Measurements from ENCODE around the gene MAP3K12. TPM values are rescaled to one million over a fixed set of nuclear protein-coding genes. Genes with fewer than 3 reads are reported as not detected.
"Not testable (repeated sequence)": the region's sequence is repeated elsewhere in the genome, so short reads cannot be mapped to it uniquely, and the experiment has no call there.

Gene MAP3K12
- total RNA-seq, 2 experiments from 2014 or later: 26.0 to 26.1 TPM

GRCh38 chr12:53456654-53457366, 42.4 kb downstream of the MAP3K12 start:
- H3K9me3 Mint-ChIP-seq: no peaks in the 10 kb centered on the region
- no peak overlapping the region for H3K4me3 Mint-ChIP-seq
- H3K36me3 Mint-ChIP-seq (ENCODE audit: low read depth): peaks cover 73% of the 10 kb centered on the region
- peaks cover 50% of the 10 kb centered on the region for H3K4me1 Mint-ChIP-seq
- ChIA-PET CTCF (interaction anchor here (1.2 to 1.4 kb wide), 2 partner anchors 8 to 135 kb away, joined by 3 to 4 read pairs; partner anchors contain the start of gene AAAS), POLR2A (interaction anchor here (1.0 kb wide), 1 partner anchor 14 kb away, joined by 3 read pairs; no protein-coding TSS in a partner anchor)
- H3K27me3 Mint-ChIP-seq: no peaks in the 10 kb centered on the region
- no peak for DNase-seq
- no peak overlapping the region for H3K27ac Mint-ChIP-seq

GRCh38 chr12:53454707-53455106, 44.6 kb downstream of the MAP3K12 start:
- no peaks in the 10 kb centered on the region for H3K27me3 Mint-ChIP-seq
- peak overlapping the region; percentile 100 for H3K4me3 Mint-ChIP-seq

DNA sequence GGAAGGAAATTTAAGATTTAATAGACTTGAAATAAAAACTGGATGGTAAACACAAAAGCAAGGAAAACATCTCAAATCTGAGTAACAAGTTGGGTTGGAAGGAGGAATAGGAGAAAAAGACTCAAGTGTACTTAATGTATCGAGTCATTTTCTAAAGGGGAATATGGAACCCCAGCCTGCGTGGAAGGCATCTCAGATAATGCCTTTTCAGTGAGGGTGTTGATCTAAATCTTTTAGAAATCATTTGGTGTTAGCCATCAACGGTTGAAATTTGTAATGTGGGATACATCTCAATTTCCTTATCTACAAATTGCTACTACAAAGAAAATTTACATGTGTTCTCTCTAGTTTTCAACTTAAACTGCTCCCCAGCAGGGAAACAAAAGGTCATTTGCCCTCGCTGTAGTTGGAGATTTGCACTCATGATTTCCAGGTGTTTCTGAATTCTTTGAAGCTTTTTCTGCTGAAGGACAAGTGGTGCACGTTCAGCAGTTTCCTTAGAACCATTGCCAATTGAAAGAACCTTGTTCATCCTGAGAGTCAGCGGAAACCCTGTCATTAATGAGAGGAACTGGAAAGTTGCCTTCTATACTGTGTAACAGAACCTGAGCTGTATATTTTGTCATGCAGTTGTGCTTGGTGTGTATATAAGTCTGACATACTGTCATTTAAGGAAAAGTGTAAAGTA, 45.2 kb downstream of the MAP3K12 start:
- Mint-ChIP-seq H3K4me3 (peak overlapping the region; percentile 100), H3K4me1 (peaks cover 43% of the 10 kb centered on the region), H3K9me3 (no peaks in the 10 kb centered on the region), H3K36me3 (ENCODE audit: low read depth) (peaks cover 51% of the 10 kb centered on the region), H3K27ac (peak overlapping the region; percentile 15), H3K27me3 (no peaks in the 10 kb centered on the region)
- DNase-seq: no peak
- ChIA-PET POLR2A (no interaction called here), CTCF (interaction anchor here (0.6 to 1.6 kb wide), 5 partner anchors 17 to 161 kb away, joined by 3 to 5 read pairs (median 3); no protein-coding TSS in a partner anchor)

More at GRCh38 chr12:53454707-53455106, 44.6 kb downstream of the MAP3K12 start:
- Mint-ChIP-seq H3K27ac (no peak overlapping the region), H3K36me3 (ENCODE audit: low read depth) (peaks cover 54% of the 10 kb centered on the region), H3K9me3 (no peaks in the 10 kb centered on the region), H3K4me1 (peaks cover 44% of the 10 kb centered on the region)
- no peak for DNase-seq
- CTCF ChIA-PET: interaction anchor here (0.8 to 1.0 kb wide), 4 partner anchors 22 to 54 kb away, joined by 3 to 4 read pairs (median 3); no protein-coding TSS in a partner anchor
- POLR2A ChIA-PET: no interaction called here

- DNase-seq: peak; percentile 78
- Mint-ChIP-seq H3K4me3 (peak overlapping the region; percentile 100), H3K27ac (peak overlapping the region; percentile 100), H3K4me1 (peaks cover 37% of the 10 kb centered on the region), H3K36me3 (ENCODE audit: low read depth) (peaks cover 52% of the 10 kb centered on the region), H3K27me3 (no peaks in the 10 kb centered on the region), H3K9me3 (no peaks in the 10 kb centered on the region)
- CTCF ChIA-PET: interaction anchor here (0.6 to 1.6 kb wide), 5 partner anchors 18 to 135 kb away, joined by 3 to 5 read pairs (median 3); partner anchors contain the start of gene AAAS
- POLR2A ChIA-PET: interaction anchor here (0.6 kb wide), 1 partner anchor 46 kb away, joined by 3 read pairs; no protein-coding TSS in a partner anchor
Observed at GRCh38 chr12:53452159-53453077, 46.8 kb downstream of the MAP3K12 start.

DNA sequence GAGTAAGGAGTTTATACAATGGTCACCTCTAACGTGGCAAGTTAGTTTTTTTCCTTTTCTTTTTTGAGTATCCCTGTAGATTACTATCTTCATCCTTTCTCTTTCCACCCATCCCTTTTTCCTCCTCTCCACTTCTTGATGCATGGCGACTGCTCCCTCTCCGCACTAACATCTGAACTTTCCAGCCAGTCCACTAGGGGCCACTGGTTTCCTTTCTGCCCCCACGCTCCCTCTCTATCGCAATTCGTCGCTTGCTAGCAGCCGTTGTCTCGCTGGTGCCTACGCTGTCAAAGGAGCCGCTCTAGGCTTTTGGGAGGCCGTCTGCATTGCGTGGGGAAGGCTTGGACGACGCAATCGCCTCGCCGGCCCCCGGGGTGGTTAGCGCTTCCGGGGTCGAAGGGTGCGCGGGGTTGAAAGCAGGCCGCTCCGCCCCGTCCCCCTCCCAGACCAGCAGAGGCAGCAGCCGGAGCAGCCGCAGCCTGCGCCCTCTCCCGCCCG, 47.5 kb downstream of the MAP3K12 start, which contains the start of gene PCBP2:
PCBP2 (plus strand) TSS at position 442 of the 498 bp plus-strand sequence. CDS start 2,699 bp downstream, outside the sequence.
- no peaks in the 10 kb centered on the region for H3K27me3 Mint-ChIP-seq
- peaks cover 37% of the 10 kb centered on the region for H3K4me1 Mint-ChIP-seq
- H3K9me3 Mint-ChIP-seq: no peaks in the 10 kb centered on the region
- POLR2A ChIA-PET: no interaction called here
- CTCF ChIA-PET: interaction anchor here (0.7 kb wide), 2 partner anchors 9 to 391 kb away, joined by 3 read pairs; no protein-coding TSS in a partner anchor
- H3K27ac Mint-ChIP-seq: peak within 1 kb of the TSS; percentile 100
- peak within 1 kb of the TSS; percentile 100 for H3K4me3 Mint-ChIP-seq
- peaks cover 50% of the 10 kb centered on the region for H3K36me3 Mint-ChIP-seq (ENCODE audit: low read depth)
- peak; percentile 98 for DNase-seq

DNA sequence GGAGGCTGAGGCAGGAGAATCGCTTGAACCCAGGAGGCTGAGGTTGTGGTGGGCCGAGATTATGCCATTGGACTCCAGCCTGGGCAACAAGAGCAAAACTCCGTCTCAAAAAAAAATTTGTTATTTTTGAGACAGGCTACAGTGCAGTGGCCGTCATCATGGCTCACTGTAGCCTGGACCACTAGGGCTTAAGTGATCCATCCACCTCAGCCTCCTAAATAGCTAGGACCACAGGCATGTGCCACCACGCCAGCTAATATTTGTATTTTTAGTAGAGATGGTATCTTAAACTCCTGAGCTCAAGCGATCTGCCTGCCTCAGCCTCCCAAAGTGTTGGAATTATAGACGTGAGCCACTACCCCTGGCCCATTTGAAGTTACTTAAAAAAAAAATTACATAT, 48.3 kb downstream of the MAP3K12 start:
- CTCF ChIA-PET: interaction anchor here (0.5 to 2.1 kb wide), 5 partner anchors 8 to 129 kb away, joined by 3 to 7 read pairs (median 3); no protein-coding TSS in a partner anchor
- H3K36me3 Mint-ChIP-seq (ENCODE audit: low read depth): peaks cover 53% of the 10 kb centered on the region
- no peak overlapping the region for H3K4me3 Mint-ChIP-seq
- DNase-seq: no peak
- POLR2A ChIA-PET: no interaction called here
- H3K4me1 Mint-ChIP-seq: peaks cover 42% of the 10 kb centered on the region
- H3K9me3 Mint-ChIP-seq: no peaks in the 10 kb centered on the region
- no peak overlapping the region for H3K27ac Mint-ChIP-seq
- H3K27me3 Mint-ChIP-seq: no peaks in the 10 kb centered on the region

GRCh38 chr12:53444593-53445325, 54.5 kb downstream of the MAP3K12 start:
- H3K4me3 Mint-ChIP-seq, H3K9me3 Mint-ChIP-seq, DNase-seq, POLR2A ChIA-PET, H3K27me3 Mint-ChIP-seq, CTCF ChIA-PET: not testable (repeated sequence)
- Mint-ChIP-seq H3K4me1 (peaks cover 41% of the 10 kb centered on the region), H3K36me3 (ENCODE audit: low read depth) (peaks cover 44% of the 10 kb centered on the region), H3K27ac (peak overlapping the region; percentile 13)

GRCh38 chr12:53443955-53444354, 55.3 kb downstream of the MAP3K12 start:
- H3K36me3 Mint-ChIP-seq (ENCODE audit: low read depth): peaks cover 44% of the 10 kb centered on the region
- peak overlapping the region; percentile 3 for H3K4me3 Mint-ChIP-seq
- H3K27me3 Mint-ChIP-seq: no peaks in the 10 kb centered on the region
- CTCF ChIA-PET: no interaction called here
- no peak for DNase-seq
- peaks cover 44% of the 10 kb centered on the region for H3K4me1 Mint-ChIP-seq
- no peaks in the 10 kb centered on the region for H3K9me3 Mint-ChIP-seq
- H3K27ac Mint-ChIP-seq: no peak overlapping the region
- POLR2A ChIA-PET: no interaction called here

DNA sequence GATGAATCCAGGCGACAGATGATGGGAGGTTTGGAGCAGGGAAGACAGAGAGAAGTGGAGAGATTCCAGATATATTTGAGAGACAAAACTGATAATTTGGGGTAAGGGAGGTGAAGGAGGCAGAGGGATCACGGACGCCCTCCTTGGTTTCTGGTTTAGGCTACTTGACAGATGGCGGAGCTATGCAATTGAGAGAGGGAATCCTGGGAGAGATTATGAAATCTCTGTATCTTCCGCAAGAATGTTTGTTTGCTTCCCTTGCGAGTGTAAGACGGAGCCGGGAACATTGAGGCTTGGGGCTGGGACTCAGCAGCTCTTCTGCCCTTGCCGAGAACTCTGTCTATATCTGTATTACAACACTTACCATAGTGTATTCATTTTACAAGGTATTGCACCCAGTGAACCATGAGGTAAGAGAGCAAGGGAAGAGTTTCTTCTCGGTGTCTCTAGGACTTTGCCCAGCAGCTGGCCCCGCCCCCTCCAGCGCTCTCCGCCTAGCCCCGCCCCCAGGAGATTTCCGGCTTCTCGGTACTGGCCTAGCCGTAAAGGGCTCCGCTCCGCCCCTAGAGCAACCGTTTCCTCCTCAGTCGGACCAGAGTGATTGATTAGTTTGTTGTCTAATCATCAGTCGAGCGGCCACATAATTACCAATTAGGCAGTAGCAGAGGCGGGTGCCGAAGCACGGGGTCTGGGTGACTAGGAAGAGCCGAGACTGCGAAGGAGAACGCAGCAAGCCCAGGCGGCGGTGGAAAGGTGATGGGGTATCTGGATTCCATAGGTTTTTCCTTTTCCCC, 58.0 kb downstream of the MAP3K12 start, which contains the start of gene PRR13:
PRR13 (plus strand) TSS at position 695 of the 794 bp plus-strand sequence. CDS start 981 bp downstream, outside the sequence.
- H3K9me3 Mint-ChIP-seq: no peaks in the 10 kb centered on the region
- peak; percentile 100 for DNase-seq
- peaks cover 39% of the 10 kb centered on the region for H3K4me1 Mint-ChIP-seq
- ChIA-PET POLR2A (interaction anchor here (0.6 kb wide), 1 partner anchor 22 kb away, joined by 3 read pairs; no protein-coding TSS in a partner anchor), CTCF (interaction anchor here (0.5 to 1.7 kb wide), 6 partner anchors 8 to 89 kb away, joined by 3 to 7 read pairs (median 5); no protein-coding TSS in a partner anchor)
- peak within 1 kb of the TSS; percentile 89 for H3K4me3 Mint-ChIP-seq
- H3K27me3 Mint-ChIP-seq: no peaks in the 10 kb centered on the region
- H3K36me3 Mint-ChIP-seq (ENCODE audit: low read depth): peaks cover 25% of the 10 kb centered on the region
- peak within 1 kb of the TSS; percentile 91 for H3K27ac Mint-ChIP-seq

- CTCF ChIA-PET: interaction anchor here (0.6 to 1.1 kb wide), 4 partner anchors 9 to 118 kb away, joined by 3 to 4 read pairs (median 4); partner anchors contain the start of gene AAAS
- H3K4me3 Mint-ChIP-seq, POLR2A ChIA-PET, H3K9me3 Mint-ChIP-seq, H3K27ac Mint-ChIP-seq, DNase-seq, H3K27me3 Mint-ChIP-seq: not testable (repeated sequence)
- H3K4me1 Mint-ChIP-seq: peaks cover 28% of the 10 kb centered on the region
- peaks cover 15% of the 10 kb centered on the region for H3K36me3 Mint-ChIP-seq (ENCODE audit: low read depth)
Observed at GRCh38 chr12:53439582-53439981, 59.7 kb downstream of the MAP3K12 start.

GRCh38 chr12:53435326-53435725, 63.9 kb downstream of the MAP3K12 start:
- H3K9me3 Mint-ChIP-seq; DNase-seq; H3K27me3 Mint-ChIP-seq; H3K4me3 Mint-ChIP-seq; H3K36me3 Mint-ChIP-seq (ENCODE audit: low read depth); H3K4me1 Mint-ChIP-seq; H3K27ac Mint-ChIP-seq; POLR2A ChIA-PET: not testable (repeated sequence)
- CTCF ChIA-PET: interaction anchor here (1.4 kb wide), 1 partner anchor 29 kb away, joined by 3 read pairs; no protein-coding TSS in a partner anchor

Data from activated CD4-positive, alpha-beta T cell treated with anti-CD3 and anti-CD28 coated beads, Interleukin-2, amount 10 ng/mL, durations not matched to agents 7 days and 5 days (primary cell).